ENCODE results near the gene F8. TPM values are rescaled to one million over a fixed set of nuclear protein-coding genes. Genes with fewer than 3 reads are reported as not detected.
A peak's percentile ranks its signal among the peaks of the same experiment; 100 is the strongest.
"Not testable (repeated sequence)": the region's sequence is repeated elsewhere in the genome, so short reads cannot be mapped to it uniquely, and the experiment has no call there.

F8 gene
- total RNA-seq, 1 donor from 2014 or later = 37.5 TPM

GRCh38 chrX:154892296-154892695, 130.2 kb downstream of the F8 start:
- H3K27ac ChIP-seq = no peak overlapping the region
- no peaks in the 10 kb centered on the region for H3K36me3 ChIP-seq
- no peaks in the 10 kb centered on the region for H3K4me1 ChIP-seq
- ATAC-seq = no peak
- H3K27me3 ChIP-seq (ENCODE audit: low read depth) = no peaks in the 10 kb centered on the region
- TF ChIP-seq CTCF (IDR thresholded peaks at IDR 0.05) = no peak
- DNase-seq = no peak
- H3K9me3 ChIP-seq = no peaks in the 10 kb centered on the region
- intact Hi-C loops (cut with DNase I) = no loop called here
- H3K4me3 ChIP-seq = no peak overlapping the region

GRCh38 chrX:154890990-154891639, 131.4 kb downstream of the F8 start:
- Histone ChIP-seq H3K36me3 (no peaks in the 10 kb centered on the region), H3K27me3 (ENCODE audit: low read depth) (no peaks in the 10 kb centered on the region), H3K9me3 (no peaks in the 10 kb centered on the region), H3K4me3 (no peak overlapping the region), H3K4me1 (no peaks in the 10 kb centered on the region), H3K27ac (no peak overlapping the region)
- no peak for ATAC-seq
- TF ChIP-seq CTCF (IDR thresholded peaks at IDR 0.05) = no peak
- no peak for DNase-seq
- intact Hi-C loops (cut with DNase I) = no loop called here

- H3K36me3 ChIP-seq; H3K4me3 ChIP-seq; H3K27me3 ChIP-seq (ENCODE audit: low read depth); DNase-seq; H3K27ac ChIP-seq; H3K9me3 ChIP-seq; H3K4me1 ChIP-seq; intact Hi-C loops (cut with DNase I): not testable (repeated sequence)
- ATAC-seq = peak; percentile 57 to 71
Observed at GRCh38 chrX:154886789-154887221, 135.7 kb downstream of the F8 start.

- peak within 1 kb of the TSS; percentile 40 for H3K4me3 ChIP-seq
- DNase-seq (peak; percentile 80), ATAC-seq (peak; percentile 91 to 95)
- H3K36me3 ChIP-seq; H3K9me3 ChIP-seq; intact Hi-C loops (cut with DNase I); H3K27ac ChIP-seq; H3K27me3 ChIP-seq (ENCODE audit: low read depth); H3K4me1 ChIP-seq: not testable (repeated sequence)
Observed at GRCh38 chrX:154886069-154886788, 136.3 kb downstream of the F8 start, which contains the start of gene F8A1. TSS of gene F8A1 (plus strand) at chrX:154886355. CDS start at chrX:154886375, 20 bp downstream.

GRCh38 chrX:154885549-154885948, 137.0 kb downstream of the F8 start:
- peak in 1 of 2 donors; percentile 27 for ATAC-seq
- H3K27me3 ChIP-seq (ENCODE audit: low read depth); H3K4me1 ChIP-seq; DNase-seq; H3K4me3 ChIP-seq; H3K9me3 ChIP-seq; intact Hi-C loops (cut with DNase I); H3K36me3 ChIP-seq; H3K27ac ChIP-seq: not testable (repeated sequence)

GRCh38 chrX:154885057-154885456, 137.5 kb downstream of the F8 start:
- DNase-seq; H3K4me3 ChIP-seq; H3K27me3 ChIP-seq (ENCODE audit: low read depth); ATAC-seq; H3K4me1 ChIP-seq; H3K36me3 ChIP-seq; H3K9me3 ChIP-seq; intact Hi-C loops (cut with DNase I); H3K27ac ChIP-seq: not testable (repeated sequence)

- H3K27ac ChIP-seq; ATAC-seq; H3K27me3 ChIP-seq (ENCODE audit: low read depth); H3K4me1 ChIP-seq; H3K36me3 ChIP-seq; H3K4me3 ChIP-seq; intact Hi-C loops (cut with DNase I); DNase-seq; H3K9me3 ChIP-seq: not testable (repeated sequence)
Observed at GRCh38 chrX:154884069-154884468, 138.5 kb downstream of the F8 start.

GRCh38 chrX:154873329-154873728, 149.2 kb downstream of the F8 start:
- Histone ChIP-seq H3K4me1 (no peaks in the 10 kb centered on the region), H3K27ac (no peak overlapping the region), H3K36me3 (no peaks in the 10 kb centered on the region), H3K9me3 (no peaks in the 10 kb centered on the region), H3K27me3 (ENCODE audit: low read depth) (no peaks in the 10 kb centered on the region), H3K4me3 (no peak overlapping the region)
- ATAC-seq = no peak
- DNase-seq = peak; percentile 38
- intact Hi-C loops (cut with DNase I) = no loop called here
- no peak for TF ChIP-seq CTCF (IDR thresholded peaks at IDR 0.05)

GRCh38 chrX:154868522-154868921, 154.0 kb downstream of the F8 start:
- H3K9me3 ChIP-seq; H3K4me3 ChIP-seq; H3K36me3 ChIP-seq; H3K4me1 ChIP-seq; H3K27me3 ChIP-seq (ENCODE audit: low read depth); ATAC-seq; intact Hi-C loops (cut with DNase I); DNase-seq; H3K27ac ChIP-seq: not testable (repeated sequence)

Measured in lower lobe of right lung (tissue), 2 donors.